ENCODE data around the gene TSSK2. TPM values are rescaled to one million over a fixed set of nuclear protein-coding genes. Genes with fewer than 3 reads are reported as not detected.
A peak's percentile ranks its signal among the peaks of the same experiment; 100 is the strongest.

TSSK2 gene
- total RNA-seq, 4 donors from 2014 or later, result 0.59 to 0.94 (median 0.78) TPM; not detected in 1

DNA sequence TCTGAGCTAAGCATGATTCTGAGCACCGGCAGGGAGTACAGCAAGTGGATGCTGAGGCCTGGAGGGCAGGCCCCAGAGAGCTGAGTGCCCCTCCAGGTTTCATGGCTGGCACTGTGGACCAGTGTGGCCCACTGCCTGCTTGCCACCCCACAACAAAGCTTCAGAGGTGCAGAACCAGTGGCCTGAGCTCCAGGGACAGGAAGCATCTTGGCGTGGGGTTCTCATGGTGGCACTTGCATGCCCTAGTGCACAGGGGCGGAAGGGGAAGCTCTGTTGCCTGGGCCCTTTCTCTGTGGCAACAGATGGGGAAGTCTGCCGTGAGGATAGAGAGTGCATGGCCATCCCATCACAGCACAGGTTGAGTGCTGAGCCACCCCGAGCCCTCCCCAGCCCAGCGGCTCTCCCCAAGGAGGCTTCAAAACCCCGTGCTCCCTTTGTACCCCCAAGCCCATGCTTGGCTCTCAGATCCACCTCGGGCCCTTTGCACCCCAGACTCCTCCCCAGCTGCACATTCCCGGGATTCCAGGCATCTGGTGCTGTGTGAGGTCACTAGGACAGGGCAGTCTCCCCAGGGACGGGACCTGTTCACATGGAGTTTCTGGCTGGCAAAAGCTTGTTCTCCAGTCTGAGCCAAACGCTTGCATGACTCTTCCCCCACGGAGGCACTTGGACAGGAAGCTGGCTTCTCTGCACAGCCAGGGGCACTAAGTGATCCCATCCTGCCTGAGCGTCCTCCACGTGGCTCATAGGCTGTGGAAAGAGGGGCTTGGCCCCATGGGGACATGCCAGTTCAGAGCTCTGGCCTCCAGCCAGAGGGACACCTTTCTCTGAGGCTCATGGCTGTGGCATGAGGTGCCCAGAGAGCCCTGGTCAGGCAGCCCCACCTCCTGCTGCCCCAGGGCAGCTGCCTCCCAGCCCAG lies 43.3 kb downstream of the TSSK2 start:
- H3K9me3 ChIP-seq, result no peaks in the 10 kb centered on the region
- TF ChIP-seq, protein P1, sequence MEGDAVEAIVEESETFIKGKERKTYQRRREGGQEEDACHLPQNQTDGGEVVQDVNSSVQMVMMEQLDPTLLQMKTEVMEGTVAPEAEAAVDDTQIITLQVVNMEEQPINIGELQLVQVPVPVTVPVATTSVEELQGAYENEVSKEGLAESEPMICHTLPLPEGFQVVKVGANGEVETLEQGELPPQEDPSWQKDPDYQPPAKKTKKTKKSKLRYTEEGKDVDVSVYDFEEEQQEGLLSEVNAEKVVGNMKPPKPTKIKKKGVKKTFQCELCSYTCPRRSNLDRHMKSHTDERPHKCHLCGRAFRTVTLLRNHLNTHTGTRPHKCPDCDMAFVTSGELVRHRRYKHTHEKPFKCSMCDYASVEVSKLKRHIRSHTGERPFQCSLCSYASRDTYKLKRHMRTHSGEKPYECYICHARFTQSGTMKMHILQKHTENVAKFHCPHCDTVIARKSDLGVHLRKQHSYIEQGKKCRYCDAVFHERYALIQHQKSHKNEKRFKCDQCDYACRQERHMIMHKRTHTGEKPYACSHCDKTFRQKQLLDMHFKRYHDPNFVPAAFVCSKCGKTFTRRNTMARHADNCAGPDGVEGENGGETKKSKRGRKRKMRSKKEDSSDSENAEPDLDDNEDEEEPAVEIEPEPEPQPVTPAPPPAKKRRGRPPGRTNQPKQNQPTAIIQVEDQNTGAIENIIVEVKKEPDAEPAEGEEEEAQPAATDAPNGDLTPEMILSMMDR (IDR thresholded peaks at IDR 0.05), result no peak
- 60 to 61% methylated on average over 8 of the region's 14 CpGs for WGBS, 2 donors
- H3K4me1 ChIP-seq, result peaks cover 32 to 58% of the 10 kb centered on the region in 2 donors
- no peak overlapping the region for H3K4me3 ChIP-seq (replicated peaks in 1 of 3)
- intact Hi-C loops (cut with DNase I), result loop anchor here (5.0 kb wide), 2 partner anchors 118 to 258 kb away; partner anchors contain the start of genes CLTCL1, HIRA and MRPL40
- DNase-seq, result peak in 1 of 2 donors; percentile 32
- no peaks in the 10 kb centered on the region for H3K36me3 ChIP-seq
- H3K27ac ChIP-seq, result no peak overlapping the region
- H3K27me3 ChIP-seq, result no peaks in the 10 kb centered on the region

DNA sequence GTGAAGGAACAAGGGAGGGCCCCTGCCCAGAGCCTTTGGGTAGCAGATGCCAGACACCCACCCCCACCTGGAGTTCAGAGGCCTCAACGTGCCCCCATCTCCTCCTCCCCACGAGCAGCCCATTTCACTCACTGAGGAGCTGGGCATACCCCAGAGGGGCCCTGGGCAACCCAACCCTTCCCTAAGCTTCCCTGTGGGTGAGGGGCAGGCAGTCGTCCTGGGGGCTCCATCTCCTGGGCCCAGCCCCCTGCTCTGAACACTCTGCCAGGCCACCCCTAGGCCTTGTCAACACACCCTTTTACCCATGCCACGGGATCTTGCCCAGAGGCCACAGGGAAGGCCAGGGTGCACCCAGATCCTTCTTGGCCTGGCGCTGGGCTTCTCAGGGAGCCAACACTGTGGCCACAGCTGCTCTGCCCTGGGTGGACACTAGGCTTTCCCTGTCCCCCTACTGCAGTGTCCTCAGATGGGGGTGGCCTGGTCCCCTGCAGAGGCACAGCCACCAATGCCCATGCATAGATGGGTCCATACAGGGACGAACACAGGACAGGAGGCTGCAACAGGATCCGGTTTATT lies 44.0 kb downstream of the TSSK2 start:
- TF ChIP-seq, protein P1 (IDR thresholded peaks at IDR 0.05), result no peak
- TF ChIP-seq POLR2A (IDR thresholded peaks at IDR 0.05), result no peak
- no peaks in the 10 kb centered on the region for H3K27me3 ChIP-seq
- H3K36me3 ChIP-seq, result no peaks in the 10 kb centered on the region
- H3K27ac ChIP-seq, result no peak overlapping the region
- H3K4me1 ChIP-seq, result peaks cover 27 to 56% of the 10 kb centered on the region in 2 donors
- no peak for DNase-seq
- intact Hi-C loops (cut with DNase I), result loop anchor here (5.0 kb wide), 2 partner anchors 117 to 257 kb away; partner anchors contain the start of genes CLTCL1, HIRA and MRPL40
- H3K9me3 ChIP-seq, result no peaks in the 10 kb centered on the region
- H3K4me3 ChIP-seq (replicated peaks in 1 of 3), result no peak overlapping the region
- WGBS, 2 donors, result 85 to 89% methylated on average over 4 to 5 of the region's 7 CpGs

DNA sequence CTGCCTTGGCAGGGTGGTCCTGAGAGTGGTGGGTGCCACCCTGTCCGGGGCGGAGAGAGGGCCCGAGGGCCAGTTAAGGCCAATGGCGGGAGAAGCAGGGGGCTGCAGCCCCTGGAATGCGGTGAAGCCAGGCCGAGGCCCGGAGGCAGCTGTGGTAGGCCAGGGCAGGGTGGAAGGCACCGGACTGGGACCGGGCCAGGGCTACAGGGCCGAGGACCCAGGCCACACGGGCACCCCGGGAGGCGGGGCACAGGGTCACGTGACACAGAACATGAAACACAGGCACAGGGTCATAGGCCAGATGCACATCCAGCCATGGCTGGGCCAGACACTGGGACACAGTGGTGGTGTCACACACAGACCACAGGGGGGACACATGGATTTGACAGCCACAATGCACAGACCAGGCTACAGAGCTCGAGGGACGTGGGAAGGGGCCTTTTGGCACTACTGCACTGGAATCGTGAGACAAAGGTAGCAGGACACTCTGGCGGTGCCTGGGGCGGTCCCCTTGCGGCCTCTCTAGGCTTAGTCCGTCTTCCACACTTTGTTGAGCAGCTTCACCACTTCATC lies 44.6 kb downstream of the TSSK2 start:
- no peak for TF ChIP-seq POLR2A (IDR thresholded peaks at IDR 0.05)
- TF ChIP-seq, protein P1 (IDR thresholded peaks at IDR 0.05), result no peak
- Histone ChIP-seq H3K9me3 (no peaks in the 10 kb centered on the region), H3K4me3 (replicated peaks in 1 of 3) (no peak overlapping the region), H3K27me3 (no peaks in the 10 kb centered on the region), H3K4me1 (peaks cover 26 to 59% of the 10 kb centered on the region in 2 donors), H3K27ac (no peak overlapping the region), H3K36me3 (no peaks in the 10 kb centered on the region)
- 75 to 92% methylated on average over 18 to 19 of the region's 21 CpGs for WGBS, 2 donors
- DNase-seq, result no peak
- intact Hi-C loops (cut with DNase I), result loop anchor here (5.0 kb wide), 2 partner anchors 117 to 257 kb away; partner anchors contain the start of genes CLTCL1, HIRA and MRPL40

DNA sequence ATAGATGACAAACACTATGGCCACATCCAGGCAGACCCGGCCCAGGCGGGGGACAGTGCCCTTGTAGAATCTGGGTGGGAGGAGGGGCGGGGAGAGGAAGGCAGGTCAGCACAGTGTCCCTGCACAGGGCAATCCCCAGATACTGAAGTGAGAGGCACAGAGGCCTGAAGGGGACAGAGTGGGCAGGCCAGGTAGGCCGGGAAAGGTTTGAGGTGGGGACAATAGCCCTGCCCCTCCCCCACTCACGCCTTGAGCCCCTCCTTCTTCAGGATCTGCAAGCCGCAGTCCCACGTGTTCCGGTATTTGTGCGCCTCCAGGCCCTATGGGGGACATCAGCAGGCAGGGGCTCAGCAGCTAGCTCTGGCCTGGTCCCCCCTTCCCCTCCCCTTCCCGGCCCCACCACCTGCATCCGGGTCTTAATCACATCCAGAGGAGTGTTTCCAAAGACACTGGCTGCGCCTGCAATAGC lies 45.1 kb downstream of the TSSK2 start:
- H3K9me3 ChIP-seq, result no peaks in the 10 kb centered on the region
- H3K27me3 ChIP-seq, result no peaks in the 10 kb centered on the region
- H3K4me3 ChIP-seq (replicated peaks in 1 of 3), result no peak overlapping the region
- peaks cover 20 to 61% of the 10 kb centered on the region in 2 donors for H3K4me1 ChIP-seq
- intact Hi-C loops (cut with DNase I), result loop anchor here (5.0 kb wide), 2 partner anchors 116 to 256 kb away; partner anchors contain the start of genes CLTCL1, HIRA and MRPL40
- 69 to 78% methylated on average over 8 to 11 of the region's 12 CpGs for WGBS, 2 donors
- no peak overlapping the region for H3K27ac ChIP-seq
- TF ChIP-seq, protein P1 (IDR thresholded peaks at IDR 0.05), result no peak
- TF ChIP-seq POLR2A (IDR thresholded peaks at IDR 0.05), result no peak
- no peaks in the 10 kb centered on the region for H3K36me3 ChIP-seq
- DNase-seq, result no peak

All from thyroid gland (tissue), 4 donors.